ENCODE measurements around the gene NUP93. TPM values are rescaled to one million over a fixed set of nuclear protein-coding genes. Genes with fewer than 3 reads are reported as not detected.
A peak's percentile ranks its signal among the peaks of the same experiment; 100 is the strongest.

NUP93 gene
- total and polyA plus RNA-seq, 9 of the 15 experiments (the other 6 are each of a cell fraction or from before 2014, with no cell fraction given) = 92.0 to 162 (median 121) TPM

GRCh38 chr16:56726926-56727325 is 3.0 kb upstream of the NUP93 start (continued):
- no peak for TF ChIP-seq ARID3B (CRISPR knock-in tag; IDR thresholded peaks at IDR 0.05; ENCODE audit: borderline replicate concordance)
- TF ChIP-seq MXD1 (CRISPR knock-in tag; IDR thresholded peaks at IDR 0.05; ENCODE audit: borderline replicate concordance, poor library complexity, severe bottlenecking) = no peak

GRCh38 chr16:56728027-56728426 is 1.9 kb upstream of the NUP93 start:
- DNase-seq (ENCODE audit: extremely low read depth in 1 of 4, low spot score in 3 of 4) (no peak), ATAC-seq (no peak), FAIRE-seq (no peak)
- H3K36me3 ChIP-seq (ENCODE audit: control insufficient read depth, insufficient read depth, low read length) = peaks cover 9% of the 10 kb centered on the region; the same call in 2 of the 3 replicates
- no peak overlapping the region for H2AFZ ChIP-seq (ENCODE audit: low read depth, low read length)
- H3K9me1 ChIP-seq (ENCODE audit: control insufficient read depth, insufficient read depth, low read length) = no peaks in the 10 kb centered on the region
- POLR2A ChIA-PET = interaction anchor here (0.7 kb wide), 1 partner anchor 8 kb away, joined by 3 read pairs; no protein-coding TSS in a partner anchor
- intact Hi-C loops (cut with micrococcal nuclease) = loop anchor here (5.0 kb wide), 1 partner anchor 59 kb away; no protein-coding TSS in a partner anchor
- peaks cover 31% of the 10 kb centered on the region for H3K79me2 ChIP-seq (ENCODE audit: control insufficient read depth, insufficient read depth, low read length)
- peaks cover 14 to 18% of the 10 kb centered on the region in 2 experiments; a peak in 4 of 5 replicates for H3K4me1 ChIP-seq (replicated peaks in 1 of 2; ENCODE audit: control insufficient read depth in 2 of 2, insufficient read depth in 2 of 2, low read length in 2 of 2)
- H3K4me2 ChIP-seq (ENCODE audit: insufficient read depth, low read length) = no peak overlapping the region
- no TSS peak for BruUV-seq (replicated peaks)
- TF ChIP-seq RBM25 (IDR thresholded peaks at IDR 0.05; ENCODE audit: low read depth, low read length, severe bottlenecking) = peak; percentile 50
- TF ChIP-seq E4F1 (CRISPR knock-in tag; IDR thresholded peaks at IDR 0.05; ENCODE audit: borderline replicate concordance) = no peak
- TF ChIP-seq BCOR (IDR thresholded peaks at IDR 0.05) = 0 out of 2 replicates have a peak, but pooled peaks have one; percentile 31
- TF ChIP-seq MNT (conservative IDR thresholded peaks at IDR 0.05) = no peak
- no peak for TF ChIP-seq ZNF445 (CRISPR knock-in tag; IDR thresholded peaks at IDR 0.05; ENCODE audit: low read depth)
- no peak for TF ChIP-seq C11orf30 (IDR thresholded peaks at IDR 0.05; ENCODE audit: low read depth)
- TF ChIP-seq ZNF146 (CRISPR knock-in tag; IDR thresholded peaks at IDR 0.05; ENCODE audit: unreplicated experiment) = peak; percentile 88
- no peak for TF ChIP-seq CEBPG (CRISPR knock-in tag; IDR thresholded peaks at IDR 0.05)
- peak; percentile 19 to 39; a peak in 2 of 4 replicates for TF ChIP-seq CEBPG (tag; conservative IDR thresholded peaks at IDR 0.05 in 1 of 2, IDR thresholded peaks at IDR 0.05 in 1 of 2)
- peak; percentile 65 for TF ChIP-seq CEBPB (tag; IDR thresholded peaks at IDR 0.05)
- 41% methylated on average over 1 of the region's 1 CpG for WGBS (ENCODE audit: insufficient coverage, low coverage, missing lambda C conversion rate)
- no peak overlapping the region for H3K27ac ChIP-seq (ENCODE audit: extremely low read depth, low read depth, low read length)
- in situ Hi-C loops (cut with MboI) = no loop called here
- no peak overlapping the region for H3K9ac ChIP-seq (ENCODE audit: insufficient read depth in 1 of 2, low read depth in 2 of 2, low read length in 2 of 2)
- CTCF ChIA-PET (ENCODE audit: low intra/inter-chr PET ratio) = no interaction called here
- no peak overlapping the region for H3K4me3 ChIP-seq
- no peaks in the 10 kb centered on the region for H3K27me3 ChIP-seq (ENCODE audit: control insufficient read depth in 2 of 2, insufficient read depth in 2 of 2, low read length in 2 of 2)
- H3K9me3 ChIP-seq (replicated peaks; ENCODE audit: control insufficient read depth, insufficient read depth, low read depth, low read length) = no peaks in the 10 kb centered on the region
- H4K20me1 ChIP-seq (replicated peaks; ENCODE audit: control insufficient read depth, insufficient read depth, low read length) = peaks cover 6% of the 10 kb centered on the region

All from K562 (cell line).